GM19324 (cell line): ENCODE data around the gene CD200R1.
A peak's percentile ranks its signal among the peaks of the same experiment; 100 is the strongest.

Experiments used
- ATAC-seq: cut with Tn5 transposase; IDR thresholded peaks from one replicate; pipeline ENCODE4 v1.9.1; 2021; ENCODE audit warnings: mild to moderate bottlenecking, moderate library complexity; ENCODE audit not compliant: unreplicated experiment, low FRiP score

The CD200R1 gene, protein sequence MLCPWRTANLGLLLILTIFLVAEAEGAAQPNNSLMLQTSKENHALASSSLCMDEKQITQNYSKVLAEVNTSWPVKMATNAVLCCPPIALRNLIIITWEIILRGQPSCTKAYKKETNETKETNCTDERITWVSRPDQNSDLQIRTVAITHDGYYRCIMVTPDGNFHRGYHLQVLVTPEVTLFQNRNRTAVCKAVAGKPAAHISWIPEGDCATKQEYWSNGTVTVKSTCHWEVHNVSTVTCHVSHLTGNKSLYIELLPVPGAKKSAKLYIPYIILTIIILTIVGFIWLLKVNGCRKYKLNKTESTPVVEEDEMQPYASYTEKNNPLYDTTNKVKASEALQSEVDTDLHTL

DNA sequence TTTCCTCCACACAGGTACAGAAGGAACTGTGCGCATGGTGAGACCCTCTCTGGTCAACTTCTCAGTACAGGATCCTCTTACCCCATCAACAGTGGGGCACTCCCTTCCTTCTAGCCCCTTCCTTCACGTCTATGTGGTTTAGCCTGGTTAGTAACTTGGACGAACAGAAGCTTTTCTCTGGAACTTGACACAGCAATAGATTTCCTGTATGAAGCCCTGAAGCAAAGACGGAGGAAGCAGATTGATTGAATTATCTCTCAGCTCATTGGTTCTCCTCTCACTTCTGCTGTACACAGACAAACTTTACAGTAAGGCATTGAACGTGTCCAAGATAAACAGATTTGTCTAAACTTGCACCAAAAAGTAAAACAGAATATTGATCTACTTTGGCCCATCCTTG lies at the start of gene CD200R1:
CD200R1 (minus strand) TSS at position 210 of the 400 bp plus-strand sequence. CDS start 246 bp downstream, outside the sequence.
- no peak for ATAC-seq

- ATAC-seq = no peak
Observed at GRCh38 chr3:113021471-113021870, 46.6 kb upstream of the CD200R1 start.

DNA sequence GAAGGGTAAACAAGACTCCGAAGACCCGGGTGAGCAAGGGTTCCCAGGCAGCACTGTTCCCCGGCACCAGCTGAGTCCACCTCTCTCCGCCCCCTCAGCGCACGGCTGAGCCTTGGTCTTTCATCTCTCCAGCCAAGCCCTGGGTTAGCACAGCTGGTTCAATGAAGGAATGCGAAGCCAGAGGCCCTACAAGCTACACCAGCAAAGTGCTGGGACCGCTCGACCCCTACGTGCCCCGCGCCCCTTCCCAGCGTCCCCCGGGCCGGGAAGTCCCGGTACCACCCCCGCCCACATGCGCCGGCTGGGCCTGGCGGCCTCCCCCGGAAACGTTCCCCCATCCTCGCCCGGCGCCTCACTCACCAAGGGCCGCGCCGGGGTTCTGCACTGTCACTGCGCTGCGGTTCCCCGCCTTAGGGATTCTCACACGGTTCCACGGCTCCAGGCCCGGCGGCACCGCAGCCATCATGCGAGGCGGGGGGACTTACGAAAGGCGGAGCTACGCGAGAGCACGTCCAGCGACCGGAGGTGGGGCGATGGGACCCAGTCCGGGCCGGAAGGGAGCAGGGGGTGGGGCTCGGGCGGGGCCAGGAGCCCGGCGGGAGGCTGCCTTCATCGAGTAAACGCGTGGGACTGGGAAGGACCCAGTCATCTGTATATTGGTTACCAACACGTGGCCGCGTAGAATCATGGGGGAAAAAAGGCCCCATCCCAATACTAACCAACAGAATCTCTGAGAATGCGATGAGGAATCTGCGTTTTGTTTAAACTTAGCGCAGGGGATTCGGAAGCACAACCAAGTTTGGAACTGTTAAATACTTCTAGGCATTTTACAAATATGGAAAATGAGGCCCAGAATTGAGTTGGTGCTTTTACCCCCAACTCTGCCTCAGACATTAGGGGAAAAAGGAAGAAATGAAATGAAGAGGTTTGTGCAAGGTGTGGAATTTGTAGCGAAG lies 44.6 kb upstream of the CD200R1 start:
- ATAC-seq = peak; percentile 96

- no peak for ATAC-seq
Observed at GRCh38 chr3:113018536-113019181, 43.8 kb upstream of the CD200R1 start.

DNA sequence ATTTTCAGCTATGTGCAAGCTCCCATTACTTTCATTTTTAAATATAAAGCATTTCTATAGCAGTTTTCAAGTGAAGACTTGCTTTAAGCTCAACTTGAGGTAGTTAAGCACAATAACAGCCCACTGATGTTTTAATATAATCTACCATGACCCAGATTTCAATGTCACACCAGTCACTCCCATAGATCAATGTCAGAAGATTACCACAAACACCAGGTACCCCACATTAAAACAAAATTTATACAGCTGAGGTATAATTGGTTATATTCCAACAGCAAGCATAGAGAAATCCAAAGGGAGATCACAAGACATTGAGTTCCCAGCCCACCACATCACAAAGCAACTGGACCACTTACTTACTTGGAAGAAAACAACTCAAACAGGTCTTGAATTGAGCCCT lies 38.7 kb upstream of the CD200R1 start:
- ATAC-seq = no peak

DNA sequence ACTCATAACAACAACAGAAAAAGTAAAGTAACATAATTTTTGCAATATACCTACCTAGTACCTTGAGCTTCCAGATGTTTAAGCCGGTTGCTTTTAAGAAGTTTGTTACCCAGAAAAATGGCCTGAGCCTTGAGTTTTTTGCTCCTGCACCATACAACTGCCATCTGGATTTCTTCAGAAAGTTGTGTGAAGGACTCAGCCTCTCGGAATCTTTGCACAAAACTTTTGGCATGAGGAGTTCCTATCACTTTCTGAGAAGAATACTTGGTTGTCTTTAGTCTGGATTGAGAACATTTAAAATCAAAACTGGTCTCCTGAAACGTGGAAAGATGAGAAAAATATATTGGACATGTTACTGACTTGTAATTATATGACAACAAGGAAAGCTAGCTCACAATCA lies 33.2 kb upstream of the CD200R1 start:
- no peak for ATAC-seq

- no peak for ATAC-seq
Observed at GRCh38 chr3:113006359-113007056, 31.6 kb upstream of the CD200R1 start.

DNA sequence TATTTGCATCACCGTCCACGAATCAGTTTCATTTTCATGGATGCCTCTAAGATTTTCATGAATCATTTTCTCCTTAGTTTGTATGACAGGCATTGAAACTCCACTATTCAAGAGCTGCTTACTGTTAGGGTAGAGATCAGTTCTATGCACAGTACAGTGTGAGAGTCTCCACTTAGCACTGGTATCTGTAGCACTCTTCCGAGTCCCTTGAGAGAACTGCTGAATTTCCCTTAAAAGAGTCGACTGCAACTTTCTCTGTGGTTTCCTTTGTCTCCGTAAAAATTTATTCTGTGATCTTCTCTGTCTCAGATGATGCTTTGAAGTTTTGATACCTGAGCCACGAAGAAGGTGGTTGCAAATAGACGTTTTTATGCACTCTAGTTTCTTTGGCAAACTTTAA lies 30.7 kb upstream of the CD200R1 start:
- no peak for ATAC-seq

- no peak for ATAC-seq
Observed at GRCh38 chr3:113002679-113003078, 27.8 kb upstream of the CD200R1 start.

GRCh38 chr3:113002037-113002436 lies 27.1 kb upstream of the CD200R1 start:
- no peak for ATAC-seq

- ATAC-seq = no peak
Observed at GRCh38 chr3:113000691-113001090, 25.8 kb upstream of the CD200R1 start.

GRCh38 chr3:112995800-112996199 lies 20.9 kb upstream of the CD200R1 start:
- ATAC-seq = no peak

GRCh38 chr3:112990672-112991602 lies 16.0 kb upstream of the CD200R1 start, which contains the start of gene GTPBP8:
GTPBP8 (plus strand) TSS chr3:112990984; CDS start chr3:112991000, 16 bp downstream.
- peak; percentile 97 for ATAC-seq

DNA sequence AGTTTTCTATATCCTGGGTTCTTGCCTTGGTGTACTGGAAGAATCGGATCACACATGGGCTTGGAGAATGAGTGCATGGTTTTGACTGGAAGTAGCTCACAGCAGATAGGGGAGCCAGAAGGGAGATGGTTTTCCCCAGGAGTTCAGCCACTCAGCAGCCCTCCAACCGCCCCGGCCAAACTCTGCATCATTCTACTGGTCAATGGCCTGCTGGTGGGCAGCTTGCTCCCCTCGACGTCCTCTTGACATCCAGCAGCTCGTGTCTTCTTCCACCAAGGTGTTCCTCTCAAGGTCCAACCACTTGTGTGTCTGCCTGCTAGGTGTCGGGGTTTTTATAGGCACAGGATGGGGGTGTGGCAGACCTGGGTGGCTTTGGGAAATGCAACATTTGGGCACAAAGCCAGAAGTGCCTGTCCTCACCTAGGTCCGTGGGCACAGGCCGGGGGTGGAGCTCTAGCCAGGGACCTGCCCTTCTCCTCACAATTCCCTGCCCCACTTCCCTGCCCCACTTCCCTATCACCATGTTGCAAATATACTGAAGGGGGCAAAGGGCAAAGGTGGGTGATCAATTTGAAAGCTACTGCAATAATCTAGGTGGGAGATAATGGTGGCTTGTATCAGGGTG lies 12.9 kb upstream of the CD200R1 start:
- no peak for ATAC-seq

- no peak for ATAC-seq
Observed at GRCh38 chr3:112984485-112984884, 9.6 kb upstream of the CD200R1 start.

GRCh38 chr3:112982710-112983109 lies 7.8 kb upstream of the CD200R1 start:
- no peak for ATAC-seq

- ATAC-seq = no peak
Observed at GRCh38 chr3:112980080-112980479, 5.2 kb upstream of the CD200R1 start.

- no peak for ATAC-seq
Observed at GRCh38 chr3:112979244-112979832, 4.4 kb upstream of the CD200R1 start.
